Motor neuron (in vitro differentiated cells): Measurements from ENCODE around the gene NLRX1. TPM values are rescaled to one million over a fixed set of nuclear protein-coding genes. Genes with fewer than 3 reads are reported as not detected.
"Not testable (repeated sequence)": the region's sequence is repeated elsewhere in the genome, so short reads cannot be mapped to it uniquely, and the experiment has no call there.

Experiments used
- ATAC-seq, 8 experiments: fragments of 200-7000 bp; cut with Tn5 transposase; replicated peaks in 6 of 8; 2 replicates each; pipeline ENCODE4 v1.8.0; 2021; ENCODE audit warnings: mild to moderate bottlenecking in 8 of 8, moderate library complexity in 8 of 8
- H3K27ac ChIP-seq, 2 donors: fragments of 250-450 bp; sonication (Bioruptor Pico); 2 replicates each; pipeline ENCODE4 v1.9.0; 2021; ENCODE audit warnings: antibody characterized with exemption in 2 of 2, mild to moderate bottlenecking in 2 of 2, moderate library complexity in 1 of 2
- H3K4me1 ChIP-seq, 2 donors: fragments of 250-450 bp; sonication (Bioruptor Pico); replicated peaks in 1 of 2; 2 replicates each; pipeline ENCODE4 v1.6.1; 2021; ENCODE audit warnings: antibody characterized with exemption in 2 of 2, mild to moderate bottlenecking in 2 of 2, moderate library complexity in 1 of 2
- H3K4me3 ChIP-seq, 5 donors: fragments of 250-450 bp; sonication (Bioruptor Pico); 2 replicates each; pipeline ENCODE4 v1.9.0; 2021; ENCODE audit warnings: antibody characterized with exemption in 5 of 5, mild to moderate bottlenecking in 5 of 5, moderate library complexity in 4 of 5
- WGBS, 10 experiments: fragments of 450-650 bp; shearing (Covaris generic); methylation state at CpG; one replicate each; pipeline ENCODE4 v1.0.0; 2022; 5-methylcytosine and 5-hydroxymethylcytosine counted together
- in situ Hi-C, 9 experiments: fragments of 400-800 bp; cut with MboI; loops; one replicate each; pipeline ENCODE4 v1.15.0; 2021; ENCODE audit warnings: low sequenced_read_pairs in 9 of 9, low pct_unique_long_range_greater_than_20kb in 2 of 9; ENCODE audit not compliant: unreplicated experiment in 9 of 9
- total RNA-seq, 8 experiments: library from RNA; unstranded; fragments of 300-600 nt; gene quantifications; 2 replicates each; pipeline versions ENCODE4 v1.2.3 to v1.2.4, GENCODE V29; 2022

Gene NLRX1
- total RNA-seq, 8 experiments from 2014 or later, result 0.65 to 16.3 (median 2.3) TPM

DNA sequence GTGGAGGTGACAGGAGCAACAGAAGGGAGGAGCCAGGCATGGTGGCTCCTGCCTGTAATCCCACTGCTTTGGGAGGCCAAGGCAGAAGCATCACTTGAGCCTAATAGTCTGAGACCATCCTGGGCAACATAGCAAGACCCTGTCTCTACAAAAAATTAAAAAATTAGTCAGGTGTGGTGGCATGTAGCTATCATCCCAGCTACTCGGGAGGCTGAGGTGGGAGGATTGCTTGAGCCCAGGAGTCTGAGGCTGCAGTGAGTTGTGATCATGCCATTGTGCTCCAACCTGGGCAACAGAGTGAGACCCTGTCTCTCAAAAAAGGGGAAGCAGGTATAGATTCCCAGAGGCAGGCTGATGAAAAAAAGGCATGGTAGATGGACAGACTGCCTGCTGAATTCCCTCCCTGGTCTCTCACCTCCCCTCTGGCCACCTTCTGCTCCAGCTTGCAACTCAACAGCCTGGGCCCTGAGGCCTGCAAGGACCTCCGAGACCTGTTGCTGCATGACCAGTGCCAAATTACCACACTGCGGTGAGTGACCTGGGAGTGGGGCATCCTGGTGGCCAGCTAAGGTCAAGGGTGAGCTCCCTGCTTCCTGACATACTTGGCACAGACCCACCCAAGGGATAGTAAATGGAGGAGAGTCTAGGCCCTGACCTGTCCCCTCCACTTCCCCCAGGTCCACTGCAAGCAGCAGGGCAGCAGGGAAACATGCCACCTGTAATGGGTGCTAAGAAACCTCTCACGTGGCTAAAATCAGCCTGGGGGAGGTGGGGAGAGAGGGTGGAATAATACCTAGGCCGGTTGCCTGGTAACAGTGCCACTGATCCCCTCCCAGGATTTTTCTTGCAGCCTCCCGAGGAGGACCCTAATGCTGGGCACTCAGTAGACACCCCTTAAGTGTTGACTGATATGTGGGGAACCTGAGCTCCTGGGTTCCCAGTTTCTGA is 12.5 kb downstream of the NLRX1 start:
- ATAC-seq, result peak in 1 of 8 experiments; percentile 37
- H3K4me3 ChIP-seq, result no peak overlapping the region
- WGBS, 10 experiments, result 0 to 100% (median 80%) methylated on average over 1 to 4 of the region's 6 CpGs; no CpG with 5 or more reads in 5 of the 10 experiments
- H3K27ac ChIP-seq, result no peak overlapping the region
- in situ Hi-C loops, result no loop called here
- H3K4me1 ChIP-seq, result peaks cover 0 to 1% of the 10 kb centered on the region in 2 donors

DNA sequence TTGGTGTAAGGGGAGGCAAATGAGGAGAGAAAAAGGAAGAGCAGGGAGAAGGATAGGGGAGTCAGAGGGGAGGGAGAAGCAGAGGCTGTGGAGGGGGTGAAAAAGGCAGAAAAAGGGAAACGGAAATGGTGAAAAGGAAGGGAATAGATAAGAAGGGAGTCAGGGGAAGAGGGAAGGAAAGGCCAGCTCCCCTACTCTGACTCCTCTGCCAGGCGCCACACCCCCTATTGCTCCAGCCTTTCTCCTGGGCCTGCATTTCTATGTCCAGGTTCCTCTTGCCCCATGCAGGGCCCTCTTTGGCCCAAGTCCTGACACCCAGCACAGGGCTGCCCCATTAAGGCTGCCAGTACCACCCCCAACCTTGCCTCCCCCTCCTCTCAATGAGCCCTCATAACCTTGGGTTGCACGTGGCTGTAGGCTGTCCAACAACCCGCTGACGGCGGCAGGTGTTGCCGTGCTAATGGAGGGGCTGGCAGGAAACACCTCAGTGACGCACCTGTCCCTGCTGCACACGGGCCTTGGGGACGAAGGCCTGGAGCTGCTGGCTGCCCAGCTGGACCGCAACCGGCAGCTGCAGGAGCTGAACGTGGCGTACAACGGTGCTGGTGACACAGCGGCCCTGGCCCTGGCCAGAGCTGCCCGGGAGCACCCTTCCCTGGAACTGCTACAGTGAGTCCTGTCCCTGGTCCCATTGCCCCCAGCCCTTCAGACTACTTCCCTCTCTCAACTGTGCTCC is 13.3 kb downstream of the NLRX1 start:
- in situ Hi-C loops, result no loop called here
- H3K4me1 ChIP-seq, result peaks cover 0 to 5% of the 10 kb centered on the region in 2 donors
- no peak overlapping the region for H3K27ac ChIP-seq
- no peak overlapping the region for H3K4me3 ChIP-seq
- WGBS, 10 experiments, result 80 to 100% (median 100%) methylated on average over 1 to 4 of the region's 17 CpGs; no CpG with 5 or more reads in 3 of the 10 experiments
- no peak for ATAC-seq

DNA sequence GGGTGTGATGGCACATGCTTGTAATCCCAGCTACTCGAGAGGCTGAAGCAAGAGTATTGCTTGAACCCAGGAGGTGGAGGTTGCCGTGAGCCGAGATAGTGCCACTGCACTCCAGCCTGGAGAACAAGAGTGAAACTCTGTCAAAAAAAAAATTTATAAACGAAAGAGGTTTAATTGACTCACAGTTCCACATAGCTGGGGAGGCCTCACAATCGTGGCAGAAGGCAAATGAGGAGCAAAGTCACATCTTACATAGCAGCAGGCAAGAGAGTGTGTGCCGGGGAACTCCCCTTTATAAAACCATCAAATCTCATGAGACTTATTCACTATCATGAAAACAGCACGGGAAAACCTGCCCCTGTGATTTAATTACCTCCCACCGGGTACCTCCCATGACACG is 15.9 kb downstream of the NLRX1 start:
- in situ Hi-C loops, H3K4me1 ChIP-seq, H3K4me3 ChIP-seq, ATAC-seq, H3K27ac ChIP-seq: not testable (repeated sequence)
- 40 to 83% (median 59%) methylated on average over 2 to 6 of the region's 9 CpGs; no CpG with 5 or more reads in 3 of the 10 experiments for WGBS, 10 experiments

DNA sequence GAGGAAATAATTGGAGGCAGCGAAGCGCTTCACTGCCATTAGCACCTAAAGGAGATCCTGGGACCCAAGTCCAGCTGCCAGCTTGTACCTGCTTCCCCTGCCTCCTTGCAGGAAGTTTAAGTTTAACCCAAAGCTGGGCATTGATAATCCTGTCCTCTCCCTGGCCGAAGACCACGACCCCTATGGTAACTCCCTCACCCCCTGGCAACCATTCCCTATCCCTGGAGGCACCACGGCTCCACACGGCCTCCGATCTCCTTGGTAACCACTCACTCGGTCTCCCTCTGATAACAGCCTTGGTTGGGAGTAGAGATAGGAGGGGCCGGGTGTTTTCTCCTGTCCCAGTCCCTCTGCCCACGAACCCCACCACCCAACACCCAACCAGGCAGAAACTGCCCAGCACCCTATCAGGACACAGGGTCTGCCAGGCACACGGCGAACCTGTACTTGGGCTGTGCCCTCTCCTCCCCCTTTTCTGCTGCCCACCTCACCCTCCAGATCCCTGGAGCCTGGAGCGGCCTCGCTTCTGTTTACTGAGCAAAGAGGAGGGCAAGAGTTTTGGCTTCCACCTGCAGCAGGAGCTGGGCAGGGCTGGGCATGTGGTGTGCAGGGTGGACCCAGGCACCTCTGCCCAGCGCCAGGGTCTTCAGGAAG is 17.6 kb downstream of the NLRX1 start:
- no peak overlapping the region for H3K27ac ChIP-seq
- in situ Hi-C loops, result no loop called here
- H3K4me1 ChIP-seq, result peaks cover 0 to 5% of the 10 kb centered on the region in 2 donors
- H3K4me3 ChIP-seq, result no peak overlapping the region
- WGBS, 10 experiments, result 0 to 67% (median 52%) methylated on average over 1 to 9 of the region's 15 CpGs; no CpG with 5 or more reads in 5 of the 10 experiments
- ATAC-seq, result peak in 4 of 8 experiments; percentile 8 to 78 (median 32)

DNA sequence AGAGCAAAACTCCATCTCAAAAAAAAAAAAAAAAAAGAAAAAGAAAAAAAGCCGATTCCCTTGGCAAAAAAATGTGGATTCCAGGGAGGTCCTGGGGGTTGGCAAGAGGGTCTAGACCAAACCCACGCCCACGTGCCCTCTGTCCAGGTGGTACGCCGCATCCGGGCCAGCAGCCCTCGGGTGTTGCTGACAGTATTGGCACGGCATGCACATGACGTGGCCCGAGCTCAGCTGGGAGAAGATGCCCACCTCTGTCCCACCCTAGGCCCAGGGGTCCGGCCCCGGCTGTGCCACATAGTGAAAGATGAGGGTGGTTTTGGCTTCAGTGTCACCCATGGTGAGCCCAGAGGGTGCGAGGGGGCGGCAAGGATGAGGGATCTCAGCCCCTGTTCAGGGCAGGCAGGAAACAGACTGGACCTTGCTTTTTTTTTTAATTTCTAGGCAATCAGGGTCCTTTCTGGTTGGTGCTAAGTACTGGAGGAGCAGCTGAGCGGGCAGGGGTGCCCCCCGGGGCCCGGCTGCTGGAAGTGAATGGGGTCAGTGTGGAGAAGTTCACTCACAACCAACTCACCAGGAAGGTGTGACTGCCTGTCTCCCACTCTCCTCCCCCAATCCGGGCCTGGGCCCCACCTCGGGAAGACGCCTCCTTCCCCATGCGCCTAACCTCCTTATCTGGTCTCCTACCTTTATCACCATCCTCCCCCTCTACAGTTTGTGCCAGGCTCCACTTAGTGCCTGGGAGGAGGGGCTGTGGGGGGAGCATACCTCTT is 18.8 kb downstream of the NLRX1 start:
- Histone ChIP-seq H3K27ac (no peak overlapping the region), H3K4me3 (no peak overlapping the region), H3K4me1 (peaks cover 0 to 5% of the 10 kb centered on the region in 2 donors)
- no peak for ATAC-seq
- in situ Hi-C loops, result no loop called here
- WGBS, 10 experiments, result 20 to 97% (median 88%) methylated on average over 1 to 10 of the region's 21 CpGs; no CpG with 5 or more reads in 3 of the 10 experiments

DNA sequence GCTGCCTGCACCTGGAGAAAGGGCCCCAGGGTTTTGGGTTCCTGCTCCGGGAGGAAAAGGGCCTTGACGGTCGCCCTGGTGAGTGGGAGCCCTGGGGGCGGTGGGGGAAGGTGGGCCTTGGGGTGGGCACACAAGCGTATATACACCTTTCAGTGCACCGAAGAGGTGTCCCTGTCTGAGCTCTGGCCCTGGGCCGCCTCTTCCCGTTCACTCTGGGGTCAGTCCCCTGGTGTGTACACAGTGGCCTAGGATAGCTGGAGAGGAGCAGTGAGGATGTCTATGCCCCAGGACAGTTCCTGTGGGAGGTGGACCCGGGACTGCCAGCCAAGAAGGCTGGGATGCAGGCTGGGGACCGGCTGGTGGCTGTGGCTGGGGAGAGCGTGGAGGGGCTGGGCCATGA is 19.5 kb downstream of the NLRX1 start:
- WGBS, 10 experiments, result no CpG with 5 or more reads among the region's 11 CpGs
- no peak for ATAC-seq
- in situ Hi-C loops, result no loop called here

DNA sequence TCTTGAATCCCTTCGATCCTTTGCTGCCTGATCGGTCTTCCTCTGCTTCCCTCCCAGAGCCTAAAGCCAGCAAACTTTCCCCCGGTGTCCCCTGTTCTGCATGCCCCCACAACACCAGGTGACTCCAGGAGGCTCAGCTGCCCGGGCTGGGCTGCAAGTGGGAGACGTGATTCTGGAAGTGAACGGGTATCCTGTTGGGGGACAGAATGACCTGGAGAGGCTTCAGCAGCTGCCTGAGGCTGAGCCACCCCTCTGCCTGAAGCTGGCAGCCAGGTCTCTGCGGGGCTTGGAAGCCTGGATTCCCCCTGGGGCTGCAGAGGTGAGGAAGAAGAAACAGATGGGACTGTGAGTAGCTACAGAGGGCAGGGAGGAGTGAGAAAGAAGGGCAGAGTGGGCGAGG is 20.4 kb downstream of the NLRX1 start:
- WGBS, 10 experiments, result 38 to 80% (median 54%) methylated on average over 1 to 4 of the region's 8 CpGs; no CpG with 5 or more reads in 6 of the 10 experiments
- H3K27ac ChIP-seq, result no peak overlapping the region
- ATAC-seq, result no peak
- in situ Hi-C loops, result no loop called here
- peaks cover 0 to 5% of the 10 kb centered on the region in 2 donors for H3K4me1 ChIP-seq
- no peak overlapping the region for H3K4me3 ChIP-seq

More for the DNA sequence above, 19.5 kb downstream of the NLRX1 start:
- Histone ChIP-seq H3K4me3 (no peak overlapping the region), H3K4me1 (peaks cover 0 to 5% of the 10 kb centered on the region in 2 donors), H3K27ac (no peak overlapping the region)

DNA sequence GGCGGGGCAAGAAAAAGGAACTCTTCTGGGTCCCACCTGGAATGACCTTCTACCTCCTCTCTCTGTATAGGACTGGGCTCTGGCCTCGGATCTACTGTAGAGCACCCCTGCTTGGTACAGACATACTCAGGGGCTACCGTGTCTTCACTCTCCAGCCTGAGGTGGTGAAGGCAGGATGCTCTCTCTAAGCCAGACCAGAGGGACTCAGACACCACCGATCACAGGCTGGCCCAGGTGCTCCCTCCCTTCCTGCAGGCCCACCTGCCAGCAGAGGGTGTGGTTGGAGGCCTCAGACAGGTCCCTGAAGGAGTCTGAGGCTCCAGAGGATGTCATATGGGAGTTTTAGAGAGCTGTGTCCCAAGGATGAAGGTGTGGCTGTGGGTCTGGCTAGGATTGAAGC is 20.9 kb downstream of the NLRX1 start:
- H3K4me1 ChIP-seq, result peaks cover 0 to 5% of the 10 kb centered on the region in 2 donors
- in situ Hi-C loops, result no loop called here
- 0 to 60% (median 38%) methylated on average over 1 to 2 of the region's 4 CpGs; no CpG with 5 or more reads in 6 of the 10 experiments for WGBS, 10 experiments
- no peak overlapping the region for H3K4me3 ChIP-seq
- no peak overlapping the region for H3K27ac ChIP-seq
- ATAC-seq, result no peak

DNA sequence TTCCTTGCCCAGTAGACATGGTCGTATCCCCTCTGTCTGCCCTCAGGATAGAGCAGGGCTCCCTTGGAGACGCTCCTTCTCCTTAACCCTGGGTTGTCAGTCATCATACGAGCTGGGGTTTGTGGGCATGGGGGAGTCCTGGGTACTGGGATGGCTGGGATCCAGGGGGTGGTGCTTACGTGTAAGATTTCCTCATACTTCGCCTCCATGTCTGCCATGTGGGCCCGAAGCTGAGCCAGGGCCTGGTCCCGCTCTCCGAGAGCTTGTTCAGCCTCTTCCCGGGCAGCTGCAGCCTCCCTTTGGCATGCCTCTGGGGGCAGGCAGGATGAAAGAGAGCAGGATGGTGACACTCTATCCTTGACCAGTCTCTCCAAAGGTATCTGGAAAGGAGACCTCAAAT is 22.0 kb downstream of the NLRX1 start:
- H3K4me1 ChIP-seq, result peaks cover 0 to 5% of the 10 kb centered on the region in 2 donors
- no peak for ATAC-seq
- in situ Hi-C loops, result no loop called here
- H3K27ac ChIP-seq, result no peak overlapping the region
- WGBS, 10 experiments, result 60 to 100% methylated on average over 2 of the region's 9 CpGs; no CpG with 5 or more reads in 8 of the 10 experiments
- H3K4me3 ChIP-seq, result no peak overlapping the region

DNA sequence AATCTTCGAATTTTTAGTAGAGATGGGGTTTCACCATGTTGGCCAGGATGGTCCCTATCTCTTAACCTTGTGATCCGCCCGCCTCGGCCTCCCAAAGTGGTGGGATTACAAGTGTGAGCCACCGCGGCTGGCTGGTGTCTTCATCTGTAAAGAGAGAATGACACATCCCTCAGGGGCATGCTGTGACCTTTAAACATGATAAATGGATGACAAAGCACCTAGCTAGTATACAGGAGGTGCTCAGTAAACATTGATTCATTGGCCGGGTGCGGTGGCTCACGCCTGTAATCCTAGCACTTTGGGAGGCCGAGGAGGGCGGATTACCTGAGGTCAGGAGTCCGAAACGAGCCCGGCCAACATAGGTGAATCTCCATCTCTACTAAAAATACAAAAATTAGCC is 22.7 kb downstream of the NLRX1 start:
- 68 to 100% (median 83%) methylated on average over 1 to 11 of the region's 14 CpGs; no CpG with 5 or more reads in 5 of the 10 experiments for WGBS, 10 experiments
- ATAC-seq, H3K4me1 ChIP-seq, H3K27ac ChIP-seq, in situ Hi-C loops, H3K4me3 ChIP-seq: not testable (repeated sequence)

DNA sequence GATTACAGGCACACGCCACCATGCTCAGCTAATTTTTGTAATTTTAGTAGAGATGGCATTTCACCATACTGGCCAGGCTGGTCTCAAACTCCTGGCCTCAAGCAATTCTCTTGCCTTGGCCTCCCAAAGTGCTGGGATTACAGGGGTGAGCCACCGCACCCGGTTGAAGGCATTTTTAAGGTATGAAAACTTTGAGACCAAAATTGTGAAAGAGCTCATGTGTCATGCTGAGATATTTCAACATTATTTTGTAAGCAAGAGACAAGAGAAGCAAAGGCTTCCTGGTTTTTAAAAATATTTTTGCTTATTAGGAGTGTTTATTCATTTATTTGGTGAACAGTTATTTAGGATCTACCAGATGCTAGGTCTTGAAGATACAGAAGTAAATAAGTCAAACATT is 23.6 kb downstream of the NLRX1 start:
- Histone ChIP-seq H3K27ac (no peak overlapping the region), H3K4me1 (no peaks in the 10 kb centered on the region), H3K4me3 (no peak overlapping the region)
- WGBS, 10 experiments, result 89 to 100% (median 96%) methylated on average over 2 to 3 of the region's 3 CpGs; no CpG with 5 or more reads in 2 of the 10 experiments
- in situ Hi-C loops, result no loop called here
- no peak for ATAC-seq

DNA sequence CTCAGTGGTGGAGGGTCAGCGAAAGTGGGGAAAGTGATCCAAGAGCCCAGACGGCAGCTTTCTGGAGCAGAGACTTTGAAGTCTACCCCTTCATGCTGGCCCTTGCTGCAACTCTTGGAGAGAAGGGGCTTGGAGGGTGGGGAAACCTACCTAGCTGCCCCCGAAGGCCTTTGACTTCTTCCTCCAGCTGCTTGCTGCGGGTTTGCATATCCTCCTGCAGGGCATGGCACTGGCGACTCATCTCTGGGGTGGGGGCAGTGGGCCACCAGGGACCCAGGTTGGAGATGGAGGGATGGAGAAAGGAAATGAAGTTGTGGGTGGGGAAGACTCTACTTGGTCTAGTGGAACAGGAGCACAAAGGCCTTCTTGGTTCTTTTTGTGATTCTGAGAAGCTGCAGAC is 24.5 kb downstream of the NLRX1 start:
- no peak for ATAC-seq
- 33 to 88% (median 80%) methylated on average over 1 to 3 of the region's 5 CpGs; no CpG with 5 or more reads in 5 of the 10 experiments for WGBS, 10 experiments
- no peaks in the 10 kb centered on the region for H3K4me1 ChIP-seq
- in situ Hi-C loops, result no loop called here
- H3K4me3 ChIP-seq, result no peak overlapping the region
- no peak overlapping the region for H3K27ac ChIP-seq
